A549 (cell line): ENCODE results near the gene ZNF776. TPM values are rescaled to one million over a fixed set of nuclear protein-coding genes. Genes with fewer than 3 reads are reported as not detected.

Experiments used
- ATAC-seq, 2 experiments: fragments of 200-7000 bp in 1 of 2; fragments of >200 bp in 1 of 2; cut with Nextera tagmentation in 1 of 2; cut with Tn5 transposase in 1 of 2; 3 replicates each; pipeline versions ENCODE4 v1.8.0 to v1.9.1; 2018 to 2020; ENCODE audit warnings: mild to moderate bottlenecking in 1 of 2, moderate library complexity in 1 of 2
- CTCF ChIA-PET: fragments of 300-600 bp; sonication (Branson Sonifier 250); formaldehyde crosslinking; extraction: SDS; loops from one replicate; lab custom pipeline; 2021; ENCODE audit warnings: antibody characterized with exemption, inconsistent platforms; lab: Yijun Ruan, JAX
- POLR2A ChIA-PET: fragments of 350-600 bp; formaldehyde crosslinking; extraction: SDS; loops from one replicate; lab custom pipeline; 2021; ENCODE audit warnings: antibody characterized with exemption, inconsistent platforms; lab: Yijun Ruan, JAX
- DNase-seq, 2 experiments: peaks; one replicate each; pipeline versions ENCODE4 v3.0.0 to v3.0.0-alpha.2; 2011 to 2016; ENCODE audit warnings: low read depth in 1 of 2, low spot score in 1 of 2
- FAIRE-seq: peaks from 2 replicates; lab custom pipeline; 2011; peaks lifted over from hg19 to GRCh38; lab: Jason Lieb, UNC
- H3K27ac ChIP-seq, 2 experiments: fragments of >200 bp; sonication (Bioruptor Twin); formaldehyde crosslinking; 3 replicates each; pipeline ENCODE4 v1.5.1; 2016 to 2017
- H3K4me1 ChIP-seq: fragments of >200 bp; sonication (Bioruptor Twin); formaldehyde crosslinking; 3 replicates; pipeline ENCODE4 v1.6.1; 2016
- H3K4me2 ChIP-seq: fragments of >200 bp; sonication (Bioruptor Twin); formaldehyde crosslinking; 3 replicates; pipeline ENCODE4 v1.6.1; 2016
- H3K4me3 ChIP-seq: fragments of >200 bp; sonication (Bioruptor Twin); formaldehyde crosslinking; 3 replicates; pipeline ENCODE4 v1.5.1; 2016
- H3K9me3 ChIP-seq: fragments of >200 bp; sonication (Bioruptor Twin); formaldehyde crosslinking; 3 replicates; pipeline ENCODE4 v1.6.1; 2016
- CEBPB ChIP-seq, 2 experiments: fragments of >200 bp in 1 of 2; sonication (Bioruptor Twin) in 1 of 2; formaldehyde crosslinking in 1 of 2; IDR thresholded peaks; 2 replicates each; pipeline ENCODE4 v1.6.1; 2012 to 2016
- FOSB ChIP-seq: fragments of 250-450 bp; sonication (Bioruptor Pico); IDR thresholded peaks from 2 replicates; pipeline ENCODE4 v1.5.0; 2020; ENCODE audit warnings: mild to moderate bottlenecking, moderate library complexity
- FOXS1 ChIP-seq: fragments of 250-450 bp; sonication (Bioruptor Pico); IDR thresholded peaks from 2 replicates; pipeline ENCODE4 v1.5.0; 2020; ENCODE audit warnings: mild to moderate bottlenecking, moderate library complexity
- HOXA7 ChIP-seq: fragments of 250-450 bp; sonication (Bioruptor Pico); IDR thresholded peaks from 2 replicates; pipeline ENCODE4 v1.5.0; 2020; ENCODE audit warnings: mild to moderate bottlenecking, moderate library complexity
- MAFK ChIP-seq: fragments of 450-650 bp; IDR thresholded peaks from 2 replicates; pipeline ENCODE4 v1.6.1; 2014; ENCODE audit not compliant: partially characterized antibody
- NPAS2 ChIP-seq: fragments of 250-450 bp; sonication (Bioruptor Pico); IDR thresholded peaks from 2 replicates; pipeline ENCODE4 v1.8.0; 2022; ENCODE audit warnings: mild to moderate bottlenecking, moderate library complexity, borderline replicate concordance
- NR3C1 ChIP-seq: fragments of >200 bp; sonication (Bioruptor Twin); formaldehyde crosslinking; IDR thresholded peaks from 3 replicates; pipeline ENCODE4 v1.6.1; 2017
- RAD21 ChIP-seq, 2 experiments: fragments of >200 bp in 1 of 2; sonication (Bioruptor Twin) in 1 of 2; formaldehyde crosslinking in 1 of 2; IDR thresholded peaks in 1 of 2; conservative IDR thresholded peaks in 1 of 2; 2 replicates in 1 of 2; 3 replicates in 1 of 2; pipeline ENCODE4 v1.6.1; 2012 to 2018; ENCODE audit warnings: inconsistent platforms in 1 of 2
- RCOR1 ChIP-seq: fragments of 150-350 bp; IDR thresholded peaks from 2 replicates; pipeline ENCODE4 v1.6.1; 2014; ENCODE audit warnings: antibody characterized with exemption, low read length, low read depth
- SMC3 ChIP-seq: fragments of >200 bp; sonication (Bioruptor Twin); formaldehyde crosslinking; IDR thresholded peaks from 3 replicates; pipeline ENCODE4 v1.6.1; 2018; ENCODE audit warnings: inconsistent platforms
- ZC3H11A ChIP-seq: fragments of 450-650 bp; IDR thresholded peaks from 2 replicates; pipeline ENCODE4 v1.6.1; 2014; ENCODE audit warnings: antibody characterized with exemption, mild to moderate bottlenecking
- WGBS: methylation state at CpG from one replicate; pipeline ENCODE4 v1.1.6; 2017; ENCODE audit errors: missing lambda C conversion rate; 5-methylcytosine and 5-hydroxymethylcytosine counted together
- polyA plus RNA-seq, 4 experiments: library from polyadenylated mRNA; depleted of rRNA in 3 of 4; stranded (reverse); fragments of >200 nt; fragmentation: RNase III in 1 of 4; extraction: RNeasy Plus Mini Kit Qiagen cat#74134 plus additional on column Dnase treatment in 1 of 4; gene quantifications; 2 replicates in 3 of 4; 3 replicates in 1 of 4; pipeline ENCODE4 v1.2.3, GENCODE V29; 2011 to 2017
- TF ChIP-seq, protein P1 (sequence below): fragments of 200-600 bp; sonication (generic); IDR thresholded peaks from 2 replicates; pipeline ENCODE4 v1.6.1; 2016; ENCODE audit warnings: antibody characterized with exemption, mild to moderate bottlenecking, moderate library complexity
- TF ChIP-seq, protein P2 (sequence below): fragments of 150-350 bp; IDR thresholded peaks from 2 replicates; pipeline ENCODE4 v1.6.1; 2014; ENCODE audit warnings: low read depth, mild to moderate bottlenecking, low read length
- TF ChIP-seq, protein P3 (sequence below): IDR thresholded peaks from 2 replicates; pipeline ENCODE4 v1.6.1; 2012; ENCODE audit warnings: low read depth, borderline replicate concordance

Gene ZNF776
- polyA plus RNA-seq, 2 of the 4 experiments (the other 2 are of a cell fraction) = 5.3 to 9.3 TPM

DNA sequence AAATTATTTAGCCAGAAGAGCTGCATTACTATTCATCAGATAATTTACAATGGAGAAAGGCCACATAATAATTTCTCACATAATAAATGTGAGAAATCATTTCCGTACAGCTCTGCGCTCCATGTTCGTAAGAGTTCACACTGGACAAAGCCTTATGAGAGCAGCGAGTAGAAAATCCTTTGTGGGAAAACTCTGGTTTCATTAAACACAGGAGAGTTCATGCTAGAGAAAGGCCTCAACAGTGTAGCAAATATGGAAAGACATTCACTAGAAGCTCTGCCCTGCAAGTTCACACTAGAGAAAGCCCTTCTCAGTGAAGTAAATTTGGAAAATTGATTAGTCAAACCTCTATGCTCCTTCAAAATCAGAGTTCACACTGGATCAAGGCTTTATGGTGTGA is 8.4 kb downstream of the ZNF776 start:
- no peak overlapping the region for H3K27ac ChIP-seq
- peaks cover 100% of the 10 kb centered on the region for H3K9me3 ChIP-seq
- 92% methylated on average over 4 of the region's 4 CpGs for WGBS
- ATAC-seq = no peak
- no peak overlapping the region for H3K4me2 ChIP-seq
- FAIRE-seq = no peak
- CTCF ChIA-PET = no interaction called here
- POLR2A ChIA-PET = interaction anchor here (0.7 kb wide), 1 partner anchor 9 kb away, joined by 3 read pairs; no protein-coding TSS in a partner anchor
- no peaks in the 10 kb centered on the region for H3K4me1 ChIP-seq
- TF ChIP-seq CEBPB (IDR thresholded peaks at IDR 0.05) = no peak
- no peak for TF ChIP-seq FOSB (CRISPR knock-in tag)
- TF ChIP-seq, protein P1, sequence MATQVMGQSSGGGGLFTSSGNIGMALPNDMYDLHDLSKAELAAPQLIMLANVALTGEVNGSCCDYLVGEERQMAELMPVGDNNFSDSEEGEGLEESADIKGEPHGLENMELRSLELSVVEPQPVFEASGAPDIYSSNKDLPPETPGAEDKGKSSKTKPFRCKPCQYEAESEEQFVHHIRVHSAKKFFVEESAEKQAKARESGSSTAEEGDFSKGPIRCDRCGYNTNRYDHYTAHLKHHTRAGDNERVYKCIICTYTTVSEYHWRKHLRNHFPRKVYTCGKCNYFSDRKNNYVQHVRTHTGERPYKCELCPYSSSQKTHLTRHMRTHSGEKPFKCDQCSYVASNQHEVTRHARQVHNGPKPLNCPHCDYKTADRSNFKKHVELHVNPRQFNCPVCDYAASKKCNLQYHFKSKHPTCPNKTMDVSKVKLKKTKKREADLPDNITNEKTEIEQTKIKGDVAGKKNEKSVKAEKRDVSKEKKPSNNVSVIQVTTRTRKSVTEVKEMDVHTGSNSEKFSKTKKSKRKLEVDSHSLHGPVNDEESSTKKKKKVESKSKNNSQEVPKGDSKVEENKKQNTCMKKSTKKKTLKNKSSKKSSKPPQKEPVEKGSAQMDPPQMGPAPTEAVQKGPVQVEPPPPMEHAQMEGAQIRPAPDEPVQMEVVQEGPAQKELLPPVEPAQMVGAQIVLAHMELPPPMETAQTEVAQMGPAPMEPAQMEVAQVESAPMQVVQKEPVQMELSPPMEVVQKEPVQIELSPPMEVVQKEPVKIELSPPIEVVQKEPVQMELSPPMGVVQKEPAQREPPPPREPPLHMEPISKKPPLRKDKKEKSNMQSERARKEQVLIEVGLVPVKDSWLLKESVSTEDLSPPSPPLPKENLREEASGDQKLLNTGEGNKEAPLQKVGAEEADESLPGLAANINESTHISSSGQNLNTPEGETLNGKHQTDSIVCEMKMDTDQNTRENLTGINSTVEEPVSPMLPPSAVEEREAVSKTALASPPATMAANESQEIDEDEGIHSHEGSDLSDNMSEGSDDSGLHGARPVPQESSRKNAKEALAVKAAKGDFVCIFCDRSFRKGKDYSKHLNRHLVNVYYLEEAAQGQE = 0 out of 2 replicates have a peak, but pooled peaks have one; percentile 18
- no peak for TF ChIP-seq ZC3H11A
- no peak for TF ChIP-seq RAD21 (conservative IDR thresholded peaks at IDR 0.05 in 1 of 2, IDR thresholded peaks at IDR 0.05 in 1 of 2)
- H3K4me3 ChIP-seq = no peak overlapping the region
- DNase-seq = no peak

DNA sequence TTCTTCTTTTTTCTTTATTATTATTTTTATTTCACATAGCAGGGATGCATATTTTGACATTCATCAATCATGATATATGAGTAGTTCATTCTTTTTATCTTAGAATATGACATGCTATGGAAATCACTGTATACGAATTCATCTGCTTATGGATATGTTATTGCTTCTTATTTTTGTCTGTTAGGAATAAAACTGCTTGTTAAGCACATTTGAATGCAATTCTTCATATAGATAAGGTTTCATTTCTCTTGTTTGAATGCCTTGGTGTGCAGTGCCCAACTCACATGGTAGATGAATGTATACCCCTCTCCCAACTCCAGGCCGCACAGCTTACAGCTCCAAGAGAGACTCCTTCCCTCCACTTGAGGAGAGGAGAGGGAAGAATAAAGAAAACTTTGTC is 11.3 kb downstream of the ZNF776 start:
- Histone ChIP-seq H3K27ac (no peak overlapping the region), H3K4me1 (no peaks in the 10 kb centered on the region), H3K4me2 (no peak overlapping the region), H3K4me3 (no peak overlapping the region), H3K9me3 (peaks cover 98% of the 10 kb centered on the region)
- peak; percentile 7 for FAIRE-seq
- DNase-seq = no peak
- CTCF ChIA-PET = no interaction called here
- ATAC-seq = no peak
- 96% methylated on average over 2 of the region's 2 CpGs for WGBS
- no peak for TF ChIP-seq SMC3
- TF ChIP-seq NPAS2 = no peak
- TF ChIP-seq, protein P2, sequence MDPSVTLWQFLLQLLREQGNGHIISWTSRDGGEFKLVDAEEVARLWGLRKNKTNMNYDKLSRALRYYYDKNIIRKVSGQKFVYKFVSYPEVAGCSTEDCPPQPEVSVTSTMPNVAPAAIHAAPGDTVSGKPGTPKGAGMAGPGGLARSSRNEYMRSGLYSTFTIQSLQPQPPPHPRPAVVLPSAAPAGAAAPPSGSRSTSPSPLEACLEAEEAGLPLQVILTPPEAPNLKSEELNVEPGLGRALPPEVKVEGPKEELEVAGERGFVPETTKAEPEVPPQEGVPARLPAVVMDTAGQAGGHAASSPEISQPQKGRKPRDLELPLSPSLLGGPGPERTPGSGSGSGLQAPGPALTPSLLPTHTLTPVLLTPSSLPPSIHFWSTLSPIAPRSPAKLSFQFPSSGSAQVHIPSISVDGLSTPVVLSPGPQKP = no peak
- TF ChIP-seq, protein P3, sequence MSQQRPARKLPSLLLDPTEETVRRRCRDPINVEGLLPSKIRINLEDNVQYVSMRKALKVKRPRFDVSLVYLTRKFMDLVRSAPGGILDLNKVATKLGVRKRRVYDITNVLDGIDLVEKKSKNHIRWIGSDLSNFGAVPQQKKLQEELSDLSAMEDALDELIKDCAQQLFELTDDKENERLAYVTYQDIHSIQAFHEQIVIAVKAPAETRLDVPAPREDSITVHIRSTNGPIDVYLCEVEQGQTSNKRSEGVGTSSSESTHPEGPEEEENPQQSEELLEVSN = no peak
- no peak for TF ChIP-seq HOXA7 (CRISPR knock-in tag)
- TF ChIP-seq MAFK = peak; percentile 87
- TF ChIP-seq RCOR1 = no peak
- POLR2A ChIA-PET = no interaction called here

DNA sequence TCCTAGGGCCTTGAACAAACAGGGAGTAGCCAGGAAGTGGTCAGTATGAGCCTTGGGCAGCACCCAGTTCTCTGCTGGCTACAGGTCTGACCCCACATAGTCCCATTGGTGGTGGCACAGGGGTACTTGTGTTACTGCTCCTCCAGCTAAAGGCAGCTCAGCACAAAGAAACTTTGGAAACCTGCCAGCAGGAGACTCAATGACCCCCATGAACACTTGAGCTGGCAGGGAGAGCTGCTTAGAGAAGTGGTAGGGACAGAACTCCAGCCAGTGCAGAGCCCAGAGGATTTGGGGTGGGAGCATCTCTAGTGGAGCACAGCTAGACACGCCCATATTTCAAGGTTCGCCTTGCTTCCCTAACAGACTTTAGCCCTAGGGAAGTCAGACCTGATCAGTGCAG is 12.5 kb downstream of the ZNF776 start:
- Histone ChIP-seq H3K4me3 (no peak overlapping the region), H3K4me2 (no peak overlapping the region), H3K4me1 (no peaks in the 10 kb centered on the region), H3K9me3 (peaks cover 94% of the 10 kb centered on the region), H3K27ac (no peak overlapping the region)
- 95% methylated on average over 2 of the region's 2 CpGs for WGBS
- DNase-seq = no peak
- ChIA-PET CTCF (interaction anchor here (1.0 kb wide), 1 partner anchor 12 kb away, joined by 3 read pairs; the partner anchor contains the start of gene ZNF776), POLR2A (no interaction called here)
- ATAC-seq = no peak
- no peak for FAIRE-seq
- no peak for TF ChIP-seq FOXS1 (CRISPR knock-in tag)
- no peak for TF ChIP-seq NR3C1
